ENCODE results near the gene SCN8A.
"Not testable (repeated sequence)": the region's sequence is repeated elsewhere in the genome, so short reads cannot be mapped to it uniquely, and the experiment has no call there.

The SCN8A gene

DNA sequence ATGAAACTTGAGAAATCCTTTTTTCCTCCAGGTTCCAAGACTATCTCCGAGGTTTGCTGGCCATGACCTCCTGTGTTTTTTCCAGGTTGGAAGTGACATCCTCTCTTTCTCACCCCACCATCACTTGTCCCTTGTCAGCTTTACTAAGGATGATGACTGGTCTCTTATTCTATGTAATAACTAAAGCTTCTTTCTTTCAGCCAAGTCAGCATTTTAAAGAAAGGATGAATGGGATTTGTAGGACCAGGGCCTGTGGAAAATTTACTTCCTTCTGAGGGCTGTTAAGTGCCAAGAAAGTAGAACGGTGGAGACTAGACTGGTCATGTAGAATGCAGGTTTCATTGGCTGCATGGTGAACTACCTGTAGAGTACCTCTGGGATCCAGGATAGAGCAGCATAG is 183.9 kb downstream of the SCN8A start:
- DNase-seq = no peak

GRCh38 chr12:51777457-51777856 is 186.4 kb downstream of the SCN8A start:
- DNase-seq = no peak

GRCh38 chr12:51777973-51778372 is 186.9 kb downstream of the SCN8A start:
- DNase-seq = no peak

DNA sequence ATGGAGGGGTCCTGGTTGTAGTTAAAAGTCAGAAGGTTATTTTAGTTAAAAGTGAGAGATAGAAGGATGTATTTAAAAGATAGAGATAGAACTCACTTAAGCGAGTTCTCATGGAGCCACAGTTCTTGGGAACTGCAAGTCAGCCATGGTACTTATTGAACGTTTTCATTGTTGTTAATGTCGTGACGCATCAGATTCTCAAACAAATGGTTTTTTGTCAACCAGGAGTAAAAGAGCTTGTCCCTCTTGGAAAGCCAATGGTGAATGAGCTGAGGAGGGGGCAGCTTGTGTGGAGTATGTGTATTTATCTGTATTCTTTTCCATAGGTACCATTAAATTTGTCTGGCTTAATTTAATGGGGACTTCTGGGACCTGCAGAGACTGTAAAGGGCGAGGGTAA is 188.8 kb downstream of the SCN8A start:
- DNase-seq = no peak

GRCh38 chr12:51784688-51785087 is 193.7 kb downstream of the SCN8A start:
- DNase-seq = no peak

- no peak for DNase-seq
Measured at GRCh38 chr12:51785906-51786305, 194.9 kb downstream of the SCN8A start.

- no peak for DNase-seq
Measured at GRCh38 chr12:51788876-51789275, 197.8 kb downstream of the SCN8A start.

GRCh38 chr12:51792417-51792816 is 201.4 kb downstream of the SCN8A start:
- DNase-seq = no peak

DNA sequence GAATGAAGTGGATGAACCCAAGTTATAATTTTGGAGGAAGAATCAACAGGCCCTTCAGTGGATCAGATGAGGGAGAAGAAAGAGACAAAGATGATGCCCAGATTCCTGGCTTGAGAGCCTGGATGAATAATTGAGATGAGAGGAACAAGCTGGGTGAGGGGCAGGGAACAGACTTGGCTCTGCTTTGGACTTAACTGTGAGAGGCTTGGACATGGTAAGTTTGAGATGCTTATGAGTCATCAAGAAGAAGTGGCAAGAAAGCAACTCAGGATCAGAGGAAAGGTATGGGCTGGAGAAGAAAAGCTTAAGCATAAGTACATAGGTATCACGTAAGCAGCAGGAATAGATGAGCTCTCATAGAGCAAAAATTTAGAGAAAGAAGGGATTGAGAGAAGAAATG is 202.2 kb downstream of the SCN8A start:
- no peak for DNase-seq

- no peak for DNase-seq
Measured at GRCh38 chr12:51797301-51797700, 206.3 kb downstream of the SCN8A start.

- DNase-seq = not testable (repeated sequence)
Measured at GRCh38 chr12:51798051-51798450, 207.0 kb downstream of the SCN8A start.

DNA sequence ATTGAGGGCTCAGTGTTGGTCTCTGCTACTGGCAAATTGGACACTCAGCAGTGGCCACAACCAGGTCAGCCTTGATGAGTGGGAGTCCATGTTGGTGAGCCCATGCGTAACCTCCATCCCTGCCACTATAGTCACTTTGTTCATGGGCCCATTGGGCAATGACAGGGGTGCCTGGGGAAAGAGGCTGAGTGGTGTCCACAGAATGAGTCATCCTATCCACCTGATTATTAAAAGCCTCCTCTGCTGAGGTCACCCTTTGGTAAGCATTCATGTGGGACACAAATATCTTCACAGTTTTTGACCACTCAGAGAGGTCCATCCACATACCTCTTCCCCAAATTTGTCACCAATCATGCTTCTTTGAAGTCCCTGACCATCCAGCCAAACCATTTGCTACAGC is 207.5 kb downstream of the SCN8A start:
- no peak for DNase-seq

DNA sequence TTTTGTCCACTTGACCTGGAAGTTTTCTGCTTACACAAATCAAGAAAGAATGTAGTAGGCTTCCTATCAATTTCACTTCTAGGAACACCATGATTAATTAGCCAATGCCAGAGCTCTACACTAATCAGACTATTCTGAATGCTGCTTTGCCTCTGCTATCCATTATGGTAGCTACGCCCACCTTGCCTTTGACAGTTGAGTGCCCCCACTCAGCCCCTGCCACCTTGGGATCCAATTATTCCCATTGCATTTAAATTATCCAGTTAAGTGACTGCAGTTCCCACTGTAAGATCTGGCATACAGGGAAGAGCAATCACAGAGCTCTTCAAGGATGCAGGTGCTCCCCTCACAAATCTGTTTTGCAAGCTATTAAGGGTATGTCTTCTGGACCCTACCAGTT is 210.0 kb downstream of the SCN8A start:
- no peak for DNase-seq

DNA sequence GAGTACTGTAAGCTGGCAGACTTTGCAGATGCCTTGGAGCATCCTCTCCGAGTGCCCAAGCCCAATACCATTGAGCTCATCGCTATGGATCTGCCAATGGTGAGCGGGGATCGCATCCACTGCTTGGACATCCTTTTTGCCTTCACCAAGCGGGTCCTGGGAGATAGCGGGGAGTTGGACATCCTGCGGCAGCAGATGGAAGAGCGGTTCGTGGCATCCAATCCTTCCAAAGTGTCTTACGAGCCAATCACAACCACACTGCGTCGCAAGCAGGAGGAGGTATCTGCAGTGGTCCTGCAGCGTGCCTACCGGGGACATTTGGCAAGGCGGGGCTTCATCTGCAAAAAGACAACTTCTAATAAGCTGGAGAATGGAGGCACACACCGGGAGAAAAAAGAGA is 215.9 kb downstream of the SCN8A start:
- no peak for DNase-seq

GRCh38 chr12:51809193-51809592 is 218.2 kb downstream of the SCN8A start:
- no peak for DNase-seq

DNA sequence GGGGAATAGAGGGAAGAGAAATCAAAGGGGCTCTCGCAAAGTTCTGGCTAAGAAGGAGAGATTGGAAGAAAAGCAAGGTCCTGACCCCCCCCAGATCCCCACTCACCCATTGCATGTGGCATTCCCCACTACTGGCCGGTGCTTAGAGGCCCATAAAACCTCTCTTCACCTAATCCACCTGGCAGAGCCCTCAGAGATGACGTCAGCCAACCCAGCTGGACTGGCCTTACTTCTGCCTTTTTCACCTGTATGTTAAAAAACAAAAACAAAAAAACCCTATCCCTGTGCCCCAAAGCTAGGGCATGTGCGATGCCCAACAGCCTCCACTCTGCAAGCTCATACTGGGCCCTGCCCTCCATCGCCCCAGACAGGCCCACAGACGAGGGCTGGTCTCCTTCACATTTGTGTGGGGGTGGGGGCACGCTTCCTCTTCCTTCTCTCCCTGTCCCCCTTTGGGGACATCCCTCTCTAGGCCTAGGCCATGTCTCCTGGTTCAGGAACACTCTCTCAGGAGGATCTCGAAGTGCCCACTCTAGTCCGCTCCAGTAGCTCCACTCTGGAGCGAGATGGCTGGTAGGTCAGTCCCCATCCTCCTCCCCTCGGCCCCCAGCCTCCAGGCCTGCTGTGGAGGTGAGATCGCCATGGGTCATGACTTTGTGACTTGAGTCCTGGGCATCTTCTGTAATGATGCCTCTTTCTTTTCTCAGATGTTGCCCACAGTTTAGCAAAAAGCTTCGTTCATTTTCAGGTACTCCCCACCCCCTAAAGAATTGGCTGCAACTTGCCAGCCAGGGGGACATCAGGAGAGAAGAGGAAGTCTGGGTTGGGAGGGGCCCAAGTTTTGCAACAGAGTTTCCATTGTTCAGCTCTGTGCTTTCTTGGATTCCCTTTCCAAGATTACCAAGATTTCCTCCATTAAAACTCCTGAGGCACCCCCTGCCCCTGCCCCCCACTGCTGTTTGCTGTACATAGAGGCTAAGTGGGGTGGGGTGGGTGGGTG is 220.5 kb downstream of the SCN8A start:
- no peak for DNase-seq

DNA sequence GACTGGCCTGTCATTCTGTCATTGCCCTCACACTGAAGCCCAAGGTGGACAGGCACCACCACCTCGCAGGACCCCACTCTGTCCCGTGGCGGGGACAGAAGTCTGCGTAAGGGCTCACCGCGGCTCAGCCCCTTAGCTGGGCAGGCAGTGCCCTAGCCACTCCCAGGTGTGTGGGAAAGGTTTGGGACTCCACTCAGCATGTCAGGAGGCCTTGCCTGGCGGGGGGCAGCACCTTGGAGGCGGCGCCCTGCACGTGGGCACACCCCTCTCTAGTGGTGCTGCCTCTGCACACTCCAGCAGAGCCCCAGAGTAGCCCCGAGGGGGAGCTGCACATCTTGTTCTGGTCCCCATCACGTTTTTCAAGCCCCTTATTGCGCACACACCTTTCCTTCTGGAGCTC is 221.8 kb downstream of the SCN8A start:
- no peak for DNase-seq

- no peak for DNase-seq
Measured at GRCh38 chr12:51813931-51814310, 222.9 kb downstream of the SCN8A start.

DNA sequence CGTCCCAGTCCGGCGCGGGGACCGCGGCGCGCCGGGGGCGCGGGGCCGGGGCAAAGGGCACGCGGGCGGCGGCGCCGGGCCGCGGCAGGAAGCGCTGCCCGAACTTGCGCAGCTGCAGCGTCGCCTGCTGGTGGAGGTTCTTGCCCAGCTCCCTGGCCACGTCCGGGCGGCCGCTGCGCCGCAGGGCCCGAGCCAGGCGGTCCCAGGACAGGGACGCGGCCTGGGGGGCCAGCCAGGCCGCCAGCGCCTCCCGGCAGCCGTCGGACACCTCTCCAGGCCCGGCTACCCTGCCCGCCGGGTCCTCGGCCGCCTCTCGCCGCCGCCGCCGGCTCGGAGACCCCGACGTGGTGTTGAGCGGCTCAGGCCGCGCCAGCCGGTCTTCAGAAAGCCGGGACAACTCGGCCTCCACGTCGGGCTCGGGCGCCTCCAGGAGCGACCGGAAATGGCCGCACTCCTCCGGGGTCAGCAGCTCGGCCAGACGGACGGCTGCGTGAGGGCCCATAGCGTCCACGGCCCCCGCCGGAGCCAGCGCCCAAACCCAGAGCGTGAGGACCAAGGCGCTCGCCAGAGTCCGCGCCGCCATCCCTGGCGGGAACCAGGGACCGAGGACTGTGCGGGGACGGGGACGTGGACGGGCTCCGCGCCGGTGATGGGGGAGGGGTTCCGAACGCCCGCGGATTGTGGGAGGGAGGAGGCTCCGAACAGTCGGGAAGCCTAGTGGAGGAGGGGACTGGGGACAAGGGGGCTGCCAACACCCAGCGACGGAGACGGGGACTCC is 223.5 kb downstream of the SCN8A start:
- DNase-seq = no peak

DNA sequence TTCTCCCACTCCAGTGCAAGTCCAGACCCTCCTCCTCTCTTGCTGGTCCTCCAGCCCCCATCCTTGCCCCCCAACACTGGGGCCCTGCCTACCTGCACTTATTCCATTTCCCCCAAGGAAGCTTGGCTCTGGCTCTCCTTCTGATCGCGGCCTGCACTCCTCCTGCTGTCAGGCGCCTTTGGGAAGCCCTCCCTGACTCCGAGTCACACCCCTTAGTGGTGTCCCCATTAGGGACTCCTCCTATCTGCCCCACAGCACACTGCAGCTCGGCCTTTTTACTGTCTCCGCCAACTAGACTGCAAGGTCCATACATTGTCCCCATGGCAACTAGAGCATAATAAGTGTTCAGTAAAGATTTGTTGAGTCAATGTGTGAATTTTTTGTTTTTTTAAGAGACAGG is 224.5 kb downstream of the SCN8A start:
- DNase-seq = no peak

DNA sequence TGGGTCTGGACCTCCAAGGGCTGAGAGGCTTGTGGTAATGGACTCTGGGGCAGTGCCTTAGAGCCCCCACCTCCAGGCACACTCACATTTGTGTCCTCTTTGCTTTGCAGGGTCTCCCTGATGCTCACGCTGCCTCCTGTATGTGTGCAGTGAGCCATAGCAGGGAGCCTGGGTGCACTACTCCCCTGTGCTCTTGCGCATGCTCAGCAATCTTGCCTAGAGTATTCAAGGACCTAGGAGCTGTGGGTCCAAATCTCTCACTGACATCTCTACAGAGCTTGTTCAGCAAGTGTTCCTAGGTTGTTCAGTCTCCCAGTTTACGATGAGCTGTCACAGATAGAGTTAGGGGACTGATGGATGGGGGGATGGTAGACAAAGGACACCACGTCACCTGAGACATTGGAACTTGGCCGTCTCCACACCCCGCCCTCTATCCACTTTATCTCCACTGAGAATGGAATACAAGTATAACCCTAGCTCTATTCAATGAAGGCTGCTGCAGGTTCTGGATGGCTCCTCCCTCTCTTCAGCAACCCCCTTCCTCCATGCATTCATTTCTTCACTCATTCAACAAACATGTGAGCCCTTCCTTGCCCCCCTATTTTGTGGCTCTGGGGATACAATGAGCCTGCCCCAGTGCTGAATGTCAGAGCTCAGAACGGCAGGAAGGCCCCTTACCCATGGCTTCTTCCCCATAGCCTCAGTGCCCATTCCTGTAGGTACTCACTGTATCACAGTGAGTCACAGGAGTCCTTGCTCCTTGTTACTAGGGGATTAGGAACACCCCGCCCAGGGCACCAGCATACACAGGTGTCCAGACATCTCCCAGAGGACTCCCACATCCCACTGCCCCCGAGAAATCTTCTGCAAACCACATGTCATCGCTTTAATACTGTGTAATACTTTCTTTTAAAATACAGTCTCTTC is 226.3 kb downstream of the SCN8A start:
- no peak for DNase-seq

GRCh38 chr12:51818086-51818485 is 227.1 kb downstream of the SCN8A start:
- DNase-seq = no peak
